Activated naive CD8-positive, alpha-beta T cell treated with anti-CD3 and anti-CD28 coated beads, Interleukin-2, amount 50 U/mL, for 16 hours (primary cell): ENCODE results near the gene BDH1.
"Not testable (repeated sequence)": the region's sequence is repeated elsewhere in the genome, so short reads cannot be mapped to it uniquely, and the experiment has no call there.

Source experiments
- DNase-seq: peaks from one replicate; pipeline ENCODE4 v3.0.0-alpha.2; 2020; ENCODE audit warnings: low read depth, low spot score

Gene BDH1

DNA sequence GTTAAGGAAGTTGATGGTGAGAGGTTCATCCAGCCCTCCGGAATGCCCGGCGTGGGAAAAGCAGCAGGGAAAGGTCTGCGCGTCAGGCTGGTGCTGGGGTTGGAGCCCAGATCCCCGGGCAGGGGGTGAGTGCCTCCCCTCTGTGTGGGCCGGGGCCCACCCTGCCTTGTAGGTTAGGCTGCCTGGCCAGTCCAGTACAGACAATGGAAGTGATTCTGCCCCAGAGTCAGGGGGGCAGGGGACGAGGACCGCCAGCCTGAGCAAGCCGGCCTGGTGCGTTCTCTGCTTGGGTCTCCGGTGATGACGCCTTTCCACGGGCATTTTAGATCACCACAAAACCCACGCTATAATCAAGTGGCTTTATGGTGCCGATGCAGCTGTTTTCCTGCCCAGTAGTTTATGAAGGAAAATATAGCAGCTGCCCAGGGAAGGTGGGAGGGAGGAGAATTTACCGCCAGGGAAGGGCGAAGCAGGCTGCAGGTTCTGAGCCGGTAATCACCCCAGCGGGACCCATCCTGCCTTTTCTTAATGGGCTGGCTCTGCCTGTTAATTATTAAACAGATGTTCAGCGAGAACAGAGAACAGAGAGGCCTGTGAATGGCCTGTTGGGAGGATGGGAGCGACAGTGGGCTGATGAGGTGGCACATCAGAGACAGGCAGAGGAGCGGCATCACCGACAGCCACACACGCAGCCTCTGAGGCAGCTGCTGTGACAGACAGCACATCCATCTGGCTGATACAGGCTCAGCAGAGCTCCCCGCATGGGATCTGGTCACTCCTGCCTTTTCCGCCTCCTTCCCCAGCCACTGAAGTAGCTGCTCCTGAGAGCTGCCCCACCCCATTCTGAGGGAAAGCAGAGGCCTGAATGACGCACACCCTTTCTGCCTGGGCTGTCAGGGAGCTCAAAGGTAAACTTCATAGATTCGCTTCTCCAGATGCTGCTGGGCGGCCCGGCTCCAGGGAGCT lies 35.2 kb downstream of the BDH1 start:
- DNase-seq = no peak

GRCh38 chr3:197519801-197520211 lies 36.0 kb downstream of the BDH1 start:
- DNase-seq = no peak

GRCh38 chr3:197518881-197519421 lies 36.8 kb downstream of the BDH1 start:
- DNase-seq = no peak

GRCh38 chr3:197517922-197518683 lies 37.7 kb downstream of the BDH1 start:
- DNase-seq = not testable (repeated sequence)

DNA sequence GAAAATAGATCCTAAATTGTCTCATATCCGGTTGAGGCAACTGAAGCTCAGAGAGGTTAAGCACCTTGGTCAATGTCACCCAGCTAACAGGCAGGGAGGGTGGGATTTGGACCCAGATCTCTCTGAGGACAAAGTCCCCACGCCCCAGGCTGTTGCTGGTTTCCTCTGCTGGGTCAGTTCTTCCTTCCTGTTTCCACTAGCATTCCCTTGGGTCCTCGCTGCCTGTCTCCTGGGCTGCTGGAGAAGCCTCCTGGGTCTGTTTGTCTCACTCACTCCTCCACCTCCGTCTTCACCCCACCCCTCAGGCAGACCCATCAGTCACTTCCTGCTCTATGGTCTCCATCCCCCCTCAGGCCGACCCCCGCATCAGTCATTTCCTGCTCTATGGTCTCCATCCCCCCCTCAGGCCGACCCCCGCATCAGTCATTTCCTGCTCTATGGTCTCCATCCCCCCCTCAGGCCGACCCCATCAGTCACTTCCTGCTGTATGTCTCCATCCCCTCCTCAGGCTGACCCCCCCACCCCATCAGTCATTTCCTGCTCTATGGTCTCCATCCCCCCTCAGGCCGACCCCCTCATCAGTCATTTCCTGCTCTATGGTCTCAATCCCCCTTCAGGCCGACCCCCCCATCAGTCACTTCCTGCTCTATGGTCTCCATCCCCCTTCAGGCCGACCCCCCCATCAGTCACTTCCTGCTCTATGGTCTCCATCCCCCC lies 38.7 kb downstream of the BDH1 start:
- DNase-seq = not testable (repeated sequence)

GRCh38 chr3:197516517-197516889 lies 39.3 kb downstream of the BDH1 start:
- DNase-seq = no peak

DNA sequence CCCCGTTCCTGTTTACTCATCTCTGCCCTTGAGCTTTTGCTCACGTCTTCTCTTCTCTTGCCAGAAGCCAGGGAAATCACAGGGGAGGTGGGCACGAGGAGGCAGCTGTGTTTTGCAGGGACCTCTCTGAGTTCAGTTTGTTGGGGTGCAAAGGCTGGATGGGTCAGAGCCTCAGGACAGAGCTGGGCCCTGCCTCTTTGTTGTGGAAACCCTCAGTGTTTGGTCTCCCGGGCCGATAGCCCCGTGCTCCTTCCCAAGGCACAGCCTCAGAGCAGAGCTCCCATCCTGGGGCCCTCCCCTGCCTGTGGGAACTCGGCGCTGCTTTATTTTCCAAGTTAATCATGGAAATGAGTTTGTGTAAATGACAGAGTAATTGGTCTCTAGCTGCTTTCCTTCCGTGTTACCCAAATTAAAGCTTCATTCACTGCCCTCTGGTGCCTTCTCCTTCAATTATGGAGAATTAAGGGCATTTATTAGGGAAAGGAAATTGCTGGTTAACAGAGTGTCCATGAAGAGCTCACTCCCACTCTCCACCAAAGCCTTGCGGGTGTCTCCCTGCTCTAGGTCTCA lies 40.9 kb downstream of the BDH1 start:
- no peak for DNase-seq

GRCh38 chr3:197513953-197514785 lies 41.6 kb downstream of the BDH1 start:
- DNase-seq = no peak

DNA sequence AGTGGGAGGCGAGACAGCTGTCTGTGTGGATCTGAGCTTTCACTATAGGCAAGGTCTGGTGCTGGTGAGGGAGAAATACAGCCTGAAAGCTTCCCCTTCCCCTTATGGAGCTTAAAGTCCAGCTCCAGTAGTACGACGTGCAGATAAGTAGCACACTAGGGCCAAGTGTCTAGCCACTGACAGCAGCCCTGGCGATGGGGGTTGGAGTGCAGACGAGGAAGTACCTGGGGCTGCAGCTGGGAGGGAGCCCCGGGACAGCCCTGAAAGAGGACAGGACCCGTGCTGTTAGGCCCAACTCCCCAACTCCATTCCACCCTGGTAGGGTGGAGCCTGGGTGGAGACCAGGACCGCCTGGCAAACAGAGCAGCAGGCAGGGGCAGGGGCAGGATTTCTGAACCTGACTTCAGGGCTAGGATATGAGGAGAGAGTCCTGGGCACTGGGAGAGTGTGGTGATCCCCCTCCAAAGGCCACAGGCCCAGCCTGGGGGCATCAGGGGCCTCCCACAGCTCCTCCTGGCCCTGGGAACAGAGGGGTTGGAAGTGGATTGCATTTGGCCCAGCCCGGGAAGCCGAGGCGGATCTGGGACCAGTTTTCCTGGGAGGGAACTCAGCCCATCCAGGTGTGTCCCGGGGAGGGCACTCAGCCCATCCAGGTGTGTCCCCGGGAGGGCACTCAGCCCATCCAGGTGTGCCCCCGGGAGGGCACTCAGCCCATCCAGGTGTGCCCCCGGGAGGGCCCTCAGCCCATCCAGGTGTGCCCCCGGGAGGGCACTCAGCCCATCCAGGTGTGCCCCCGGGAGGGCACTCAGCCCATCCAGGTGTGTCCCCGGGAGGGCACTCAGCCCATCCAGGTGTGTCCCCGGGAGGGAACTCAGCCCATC lies 42.8 kb downstream of the BDH1 start:
- DNase-seq = no peak

DNA sequence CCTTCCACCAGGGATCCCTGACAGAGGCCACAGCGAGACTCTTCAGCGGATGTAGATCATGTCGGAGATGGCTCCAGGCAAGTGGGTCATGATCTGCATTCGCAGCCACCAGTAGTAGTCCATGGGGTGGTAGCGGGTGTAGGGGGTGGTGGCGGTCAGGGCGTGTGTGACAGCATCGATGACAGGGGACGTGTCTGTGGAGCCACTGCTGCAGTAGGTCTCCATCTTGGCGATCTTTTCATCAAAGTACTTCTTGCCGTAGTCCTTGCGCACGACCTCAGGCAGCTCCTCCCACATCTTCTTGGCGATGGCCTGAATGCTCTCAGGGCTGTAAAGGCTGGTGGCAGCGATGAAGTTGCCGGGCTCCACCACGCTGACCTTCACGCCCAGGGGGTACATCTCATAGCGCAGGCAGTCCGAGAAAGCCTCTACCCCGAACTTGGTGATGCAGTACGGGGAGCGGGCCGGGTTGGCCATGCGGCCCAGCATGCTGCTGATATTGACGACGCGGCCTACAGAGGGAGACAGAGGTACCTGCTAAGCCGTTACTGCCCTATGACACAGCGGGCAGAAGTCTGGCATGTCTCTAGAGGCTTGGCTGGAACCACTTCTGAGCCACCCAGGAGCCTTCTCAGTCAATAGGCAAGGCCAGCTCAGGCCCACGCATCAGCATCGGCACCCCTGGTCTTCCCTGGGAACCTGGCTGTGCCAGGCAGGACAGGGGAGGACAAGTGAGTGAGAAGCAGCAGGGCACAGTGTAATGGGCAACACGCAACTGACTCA lies 43.7 kb downstream of the BDH1 start:
- DNase-seq = no peak

GRCh38 chr3:197511130-197511529 lies 44.6 kb downstream of the BDH1 start:
- DNase-seq = no peak

GRCh38 chr3:197510642-197511018 lies 45.1 kb downstream of the BDH1 start:
- DNase-seq = no peak

GRCh38 chr3:197508924-197509775 lies 46.6 kb downstream of the BDH1 start:
- DNase-seq = no peak

GRCh38 chr3:197508461-197508860 lies 47.3 kb downstream of the BDH1 start:
- no peak for DNase-seq

- DNase-seq = no peak
Measured at GRCh38 chr3:197508051-197508451, 47.7 kb downstream of the BDH1 start.

GRCh38 chr3:197507541-197507940 lies 48.2 kb downstream of the BDH1 start:
- DNase-seq = no peak

GRCh38 chr3:197507081-197507480 lies 48.7 kb downstream of the BDH1 start:
- no peak for DNase-seq
